H1 (cell line): ENCODE data around the gene MGMT. TPM values are rescaled to one million over a fixed set of nuclear protein-coding genes. Genes with fewer than 3 reads are reported as not detected.

Source experiments
- CTCF ChIA-PET: fragments of 300-600 bp; sonication (Branson Sonifier 250); formaldehyde crosslinking; loops from one replicate; lab custom pipeline; 2021; ENCODE audit not compliant: partially characterized antibody; lab: Charles Lee
- POLR2A ChIA-PET: fragments of 300-600 bp; sonication (Branson Sonifier 250); formaldehyde crosslinking; loops from one replicate; lab custom pipeline; 2021; ENCODE audit warnings: inconsistent platforms; ENCODE audit not compliant: partially characterized antibody; lab: Charles Lee
- DNase-seq, 2 experiments: peaks; one replicate each; pipeline versions ENCODE4 v3.0.0 to v3.0.0-alpha.2; 2010 to 2022; ENCODE audit warnings: low spot score in 2 of 2, low read depth in 1 of 2, mixed read lengths in 1 of 2
- FAIRE-seq: peaks from 2 replicates; lab custom pipeline; 2011; peaks lifted over from hg19 to GRCh38; lab: Jason Lieb, UNC
- H2AFZ ChIP-seq: 2 replicates; pipeline ENCODE4 v1.8.1; 2012; ENCODE audit warnings: low read length, inconsistent platforms
- H2AK5ac ChIP-seq: 2 replicates; pipeline ENCODE4 v1.6.1; 2013; ENCODE audit warnings: low read depth, low read length
- H2BK120ac ChIP-seq: replicated peaks from 2 replicates; pipeline ENCODE3; 2013; ENCODE audit warnings: low read depth, low read length, inconsistent platforms
- H2BK12ac ChIP-seq: 2 replicates; pipeline ENCODE4 v1.6.1; 2013; ENCODE audit warnings: low read depth, low read length
- H2BK15ac ChIP-seq: 2 replicates; pipeline ENCODE4 v1.6.1; 2013; ENCODE audit warnings: low read length
- H2BK20ac ChIP-seq: 2 replicates; pipeline ENCODE4 v1.6.1; 2013; ENCODE audit warnings: low read length
- H2BK5ac ChIP-seq: 2 replicates; pipeline ENCODE4 v1.6.1; 2013; ENCODE audit warnings: low read depth, low read length
- H3K14ac ChIP-seq: 2 replicates; pipeline ENCODE4 v1.6.1; 2013; ENCODE audit warnings: inconsistent platforms; ENCODE audit not compliant: insufficient read length
- H3K18ac ChIP-seq: 2 replicates; pipeline ENCODE4 v1.6.1; 2013; ENCODE audit warnings: low read length; ENCODE audit errors: extremely low read depth
- H3K23ac ChIP-seq: 2 replicates; pipeline ENCODE4 v1.6.1; 2013; ENCODE audit warnings: inconsistent platforms; ENCODE audit not compliant: insufficient read length
- H3K23me2 ChIP-seq: 2 replicates; pipeline ENCODE4 v1.6.1; 2013; ENCODE audit warnings: low read depth, low read length
- H3K27ac ChIP-seq: 2 replicates; pipeline ENCODE4 v1.6.1; 2011; ENCODE audit warnings: low read depth, low read length, inconsistent platforms
- H3K27me3 ChIP-seq, 4 experiments: replicated peaks in 1 of 4; 1 replicate in 1 of 4; 2 replicates in 3 of 4; pipeline versions ENCODE4 v1.6.1 to v1.8.1; 2011 to 2013; ENCODE audit warnings: low read length in 3 of 4, mild to moderate bottlenecking in 3 of 4, inconsistent platforms in 2 of 4, mixed read lengths in 2 of 4, moderate library complexity in 1 of 4; ENCODE audit not compliant: control insufficient read depth in 3 of 4, insufficient read depth in 3 of 4; ENCODE audit errors: extremely low read depth in 1 of 4
- H3K36me3 ChIP-seq, 4 experiments: 2 replicates each; pipeline versions ENCODE4 v1.6.1 to v1.8.1; 2011 to 2013; ENCODE audit warnings: mild to moderate bottlenecking in 4 of 4, low read length in 3 of 4, moderate library complexity in 2 of 4, control low read depth in 1 of 4, inconsistent platforms in 1 of 4; ENCODE audit not compliant: insufficient read depth in 4 of 4, control insufficient read depth in 2 of 4
- H3K4ac ChIP-seq: replicated peaks from 2 replicates; pipeline ENCODE3; 2013; ENCODE audit warnings: low read length, low read depth, mixed read lengths, inconsistent platforms; ENCODE audit not compliant: insufficient read length
- H3K4me1 ChIP-seq, 4 experiments: replicated peaks in 1 of 4; 1 replicate in 1 of 4; 2 replicates in 3 of 4; pipeline versions ENCODE4 v1.6.1 to v1.8.1; 2011 to 2013; ENCODE audit warnings: low read length in 3 of 4, inconsistent platforms in 2 of 4, mixed read lengths in 1 of 4; ENCODE audit not compliant: insufficient read depth in 4 of 4, control insufficient read depth in 3 of 4
- H3K4me2 ChIP-seq, 2 experiments: 2 replicates each; pipeline versions ENCODE4 v1.6.1 to v1.8.1; 2011 to 2013; ENCODE audit warnings: low read depth in 2 of 2, low read length in 2 of 2, control low read depth in 1 of 2, inconsistent platforms in 1 of 2, mild to moderate bottlenecking in 1 of 2; ENCODE audit not compliant: insufficient read depth in 1 of 2
- H3K4me3 ChIP-seq, 4 experiments: fragments of 200-600, 300-600 bp in 1 of 4; sonication (generic), shearing (Covaris generic), sonication (Bioruptor Twin) in 1 of 4; 2 replicates each; pipeline versions ENCODE4 v1.5.1 to v1.8.1; 2011 to 2016; ENCODE audit warnings: low read length in 4 of 4, low read depth in 3 of 4, control low read depth in 2 of 4, inconsistent platforms in 2 of 4, mild to moderate bottlenecking in 2 of 4, mixed read lengths in 1 of 4, moderate library complexity in 1 of 4; ENCODE audit not compliant: insufficient read depth in 2 of 4; ENCODE audit errors: extremely low read depth in 1 of 4
- H3K56ac ChIP-seq: replicated peaks from 2 replicates; pipeline ENCODE3; 2013; ENCODE audit warnings: low read depth, mild to moderate bottlenecking, mixed read lengths, low read length, inconsistent platforms; ENCODE audit not compliant: insufficient read length
- H3K79me1 ChIP-seq: 2 replicates; pipeline ENCODE4 v1.6.1; 2013; ENCODE audit warnings: low read depth, low read length, control low read depth
- H3K79me2 ChIP-seq, 2 experiments: 2 replicates each; pipeline versions ENCODE4 v1.6.1 to v1.8.1; 2012 to 2013; ENCODE audit warnings: low read length in 2 of 2, mild to moderate bottlenecking in 2 of 2, inconsistent platforms in 1 of 2; ENCODE audit not compliant: insufficient read depth in 2 of 2, control insufficient read depth in 1 of 2
- H3K9ac ChIP-seq, 4 experiments: replicated peaks in 1 of 4; 1 replicate in 1 of 4; 2 replicates in 3 of 4; pipeline versions ENCODE4 v1.6.1 to v1.8.1; 2011 to 2013; ENCODE audit warnings: low read depth in 3 of 4, low read length in 3 of 4, control low read depth in 2 of 4, mild to moderate bottlenecking in 2 of 4, moderate library complexity in 2 of 4, inconsistent platforms in 1 of 4; ENCODE audit errors: extremely low read depth in 1 of 4
- H3K9me3 ChIP-seq, 2 experiments: 2 replicates each; pipeline versions ENCODE4 v1.6.1 to v1.8.1; 2012 to 2013; ENCODE audit warnings: mild to moderate bottlenecking in 2 of 2, moderate library complexity in 2 of 2, control low read depth in 1 of 2, inconsistent platforms in 1 of 2, low read depth in 1 of 2, low read length in 1 of 2, mixed read lengths in 1 of 2; ENCODE audit not compliant: insufficient read depth in 2 of 2
- H4K20me1 ChIP-seq, 2 experiments: replicated peaks in 1 of 2; 2 replicates each; pipeline versions ENCODE3 to v1.8.1; 2011 to 2013; ENCODE audit warnings: inconsistent platforms in 2 of 2, low read length in 2 of 2, mild to moderate bottlenecking in 1 of 2; ENCODE audit not compliant: insufficient read depth in 2 of 2, control insufficient read depth in 1 of 2
- H4K5ac ChIP-seq: 2 replicates; pipeline ENCODE4 v1.6.1; 2013; ENCODE audit warnings: low read length, low read depth, mixed read lengths, inconsistent platforms; ENCODE audit not compliant: insufficient read length
- H4K8ac ChIP-seq: 2 replicates; pipeline ENCODE4 v1.8.0; 2013; ENCODE audit warnings: mild to moderate bottlenecking, moderate library complexity, low read length, inconsistent platforms; ENCODE audit not compliant: insufficient read depth; ENCODE audit errors: extremely low read depth
- H4K91ac ChIP-seq: replicated peaks from 2 replicates; pipeline ENCODE3; 2013; ENCODE audit warnings: low read length, mixed read lengths, inconsistent platforms; ENCODE audit not compliant: insufficient read length
- BACH1 ChIP-seq: IDR thresholded peaks from 2 replicates; pipeline ENCODE4 v1.6.1; 2012; ENCODE audit warnings: low read length, improper control_type of control experiment
- CEBPB ChIP-seq: IDR thresholded peaks from 2 replicates; pipeline ENCODE4 v1.6.1; 2012; ENCODE audit warnings: low read depth, low read length
- CHD1 ChIP-seq: IDR thresholded peaks from 2 replicates; pipeline ENCODE4 v1.6.1; 2012; ENCODE audit warnings: low read depth, low read length, improper control_type of control experiment
- EGR1 ChIP-seq: IDR thresholded peaks from 2 replicates; pipeline ENCODE4 v1.6.1; 2011; ENCODE audit warnings: low read depth, low read length, borderline replicate concordance
- HDAC6 ChIP-seq: IDR thresholded peaks from one replicate; pipeline ENCODE4 v1.7.1; 2012; ENCODE audit warnings: low read depth, mild to moderate bottlenecking, inconsistent platforms, low read length, moderate library complexity
- JUN ChIP-seq: IDR thresholded peaks from 2 replicates; pipeline ENCODE4 v1.6.1; 2011; ENCODE audit warnings: low read depth, mild to moderate bottlenecking, improper control_type of control experiment, low read length
- RAD21 ChIP-seq, 2 experiments: IDR thresholded peaks in 1 of 2; conservative IDR thresholded peaks in 1 of 2; 2 replicates each; pipeline ENCODE4 v1.6.1; 2011; ENCODE audit warnings: low read depth in 2 of 2, low read length in 2 of 2, improper control_type of control experiment in 1 of 2, inconsistent platforms in 1 of 2, mild to moderate bottlenecking in 1 of 2, moderate library complexity in 1 of 2
- RBBP5 ChIP-seq: IDR thresholded peaks from 2 replicates; pipeline ENCODE4 v1.7.1; 2012; ENCODE audit warnings: low read depth, mild to moderate bottlenecking, inconsistent platforms, low read length, moderate library complexity, borderline replicate concordance
- SP1 ChIP-seq: IDR thresholded peaks from 2 replicates; pipeline ENCODE4 v1.6.1; 2011; ENCODE audit warnings: low read depth, low read length
- SP2 ChIP-seq: IDR thresholded peaks from 2 replicates; pipeline ENCODE4 v1.6.1; 2012; ENCODE audit warnings: mild to moderate bottlenecking, low read length, inconsistent platforms
- SP4 ChIP-seq: IDR thresholded peaks from 2 replicates; pipeline ENCODE4 v1.6.1; 2012; ENCODE audit warnings: low read length, inconsistent platforms
- TAF1 ChIP-seq: IDR thresholded peaks from 2 replicates; pipeline ENCODE4 v1.6.1; 2011; ENCODE audit warnings: mild to moderate bottlenecking, low read depth, low read length
- TAF7 ChIP-seq: optimal IDR thresholded peaks from 2 replicates; pipeline ENCODE3; 2011; ENCODE audit warnings: low read depth, mild to moderate bottlenecking, inconsistent platforms, low read length, moderate library complexity, borderline replicate concordance
- WGBS, 2 experiments: shearing (Covaris generic) in 1 of 2; methylation state at CpG; one replicate each; pipeline versions ENCODE4 v1.1.6 to v1.1.7; 2013 to 2015; ENCODE audit warnings: low lambda C conversion rate in 2 of 2, mixed read lengths in 2 of 2, inconsistent platforms in 1 of 2, low coverage in 1 of 2, missing lambda C conversion rate in 1 of 2; ENCODE audit not compliant: insufficient replicate concordance in 2 of 2, insufficient coverage in 1 of 2, insufficient read length in 1 of 2; ENCODE audit errors: extremely low coverage in 1 of 2, missing lambda C conversion rate in 1 of 2; 5-methylcytosine and 5-hydroxymethylcytosine counted together
- polyA plus RNA-seq, 7 experiments: library from polyadenylated mRNA; depleted of rRNA in 3 of 7; stranded (reverse) in 5 of 7; unstranded in 2 of 7; fragments of >200 nt in 5 of 7; fragments of 200-250 nt in 2 of 7; gene quantifications; 1 replicate in 5 of 7; 2 replicates in 1 of 7; 4 replicates in 1 of 7; pipeline versions ENCODE4 v1.2.1 to v1.2.3, GENCODE V29; 2011 to 2013; ENCODE audit warnings: missing spikeins in 2 of 7, mixed read lengths in 2 of 7
- total RNA-seq: library from RNA; stranded (reverse); fragmentation: NEBNext Ultra II Directional; extraction: Animal tissue kit (Norgen Biotek cat#: 25700); gene quantifications from 2 replicates; pipeline ENCODE4 v1.2.1, GENCODE V29; 2021

MGMT gene
- total and polyA plus RNA-seq, 2 of the 8 experiments (the other 6 are each of a cell fraction or from before 2014, with no cell fraction given): 9.9 to 10.7 TPM

- Histone ChIP-seq H3K18ac (no peak overlapping the region), H3K9ac (no peak overlapping the region), H3K23me2 (no peaks in the 10 kb centered on the region), H4K20me1 (no peaks in the 10 kb centered on the region), H2BK12ac (no peak overlapping the region), H3K36me3 (no peaks in the 10 kb centered on the region), H3K79me2 (no peaks in the 10 kb centered on the region), H2BK120ac (no peak overlapping the region), H3K14ac (no peak overlapping the region), H2BK15ac (no peak overlapping the region), H3K4me3 (no peak overlapping the region), H3K9me3 (no peaks in the 10 kb centered on the region), H3K27ac (no peak overlapping the region), H4K8ac (no peak overlapping the region), H3K4me1 (no peaks in the 10 kb centered on the region), H2BK20ac (no peak overlapping the region), H4K5ac (no peak overlapping the region), H3K27me3 (no peaks in the 10 kb centered on the region), H2AFZ (no peak overlapping the region), H2BK5ac (no peak overlapping the region), H2AK5ac (no peak overlapping the region), H4K91ac (no peak overlapping the region), H3K4ac (no peak overlapping the region), H3K23ac (no peak overlapping the region), H3K56ac (no peak overlapping the region), H3K4me2 (no peak overlapping the region), H3K79me1 (no peaks in the 10 kb centered on the region; the same call in 1 of the 2 replicates)
- ChIA-PET CTCF (no interaction called here), POLR2A (no interaction called here)
- TF ChIP-seq CHD1: no peak
- TF ChIP-seq SP2: no peak
- TF ChIP-seq CEBPB: no peak
- TF ChIP-seq EGR1: no peak
- no peak for TF ChIP-seq TAF7
- TF ChIP-seq RBBP5: no peak
- TF ChIP-seq JUN: no peak
- TF ChIP-seq SP4: no peak
- TF ChIP-seq BACH1: no peak
- TF ChIP-seq TAF1: no peak
- TF ChIP-seq HDAC6: no peak
- no peak for TF ChIP-seq RAD21 (IDR thresholded peaks at IDR 0.05 in 1 of 2, conservative IDR thresholded peaks at IDR 0.05 in 1 of 2; ENCODE audit: low read depth in 2 of 2, low read length in 2 of 2)
- no peak for TF ChIP-seq SP1
- 93% methylated on average over 2 of the region's 2 CpGs; no CpG with 5 or more reads in 1 of the 2 experiments for WGBS, 2 experiments
- FAIRE-seq (no peak), DNase-seq (no peak)
Measured at GRCh38 chr10:129538236-129538635, 71.2 kb downstream of the MGMT start.
